Stimulated activated CD8-positive, alpha-beta memory T cell treated with anti-CD3 and anti-CD28 coated beads, Interleukin-7, amount 100 ng/mL, for 1 hour (primary cell): ENCODE data around the gene NPHS1.

Experiments used
- DNase-seq, 2 donors: peaks; one replicate each; pipeline ENCODE4 v3.0.0-alpha.2; 2020; ENCODE audit warnings: low read depth in 2 of 2

The NPHS1 gene

GRCh38 chr19:35789195-35789977, 62.9 kb downstream of the NPHS1 start:
- DNase-seq: no peak

- no peak for DNase-seq
Measured at GRCh38 chr19:35788205-35788960, 63.9 kb downstream of the NPHS1 start.

GRCh38 chr19:35787227-35787799, 65.0 kb downstream of the NPHS1 start:
- DNase-seq: no peak

- DNase-seq: no peak
Measured at GRCh38 chr19:35786299-35787160, 65.8 kb downstream of the NPHS1 start.

GRCh38 chr19:35785339-35785627, 67.0 kb downstream of the NPHS1 start:
- DNase-seq: no peak

GRCh38 chr19:35784503-35785338, 67.6 kb downstream of the NPHS1 start:
- DNase-seq: no peak

GRCh38 chr19:35783469-35784434, 68.6 kb downstream of the NPHS1 start:
- DNase-seq: no peak

GRCh38 chr19:35782589-35782988, 69.7 kb downstream of the NPHS1 start:
- DNase-seq: no peak

- no peak for DNase-seq
Measured at GRCh38 chr19:35781650-35782049, 70.7 kb downstream of the NPHS1 start.

- no peak for DNase-seq
Measured at GRCh38 chr19:35780717-35781116, 71.6 kb downstream of the NPHS1 start.

- no peak for DNase-seq
Measured at GRCh38 chr19:35780058-35780457, 72.2 kb downstream of the NPHS1 start.

- no peak for DNase-seq
Measured at GRCh38 chr19:35779033-35779432, 73.3 kb downstream of the NPHS1 start.

GRCh38 chr19:35777961-35778360, 74.3 kb downstream of the NPHS1 start:
- DNase-seq: no peak

- no peak for DNase-seq
Measured at GRCh38 chr19:35777086-35777841, 75.0 kb downstream of the NPHS1 start.

- no peak for DNase-seq
Measured at GRCh38 chr19:35776102-35776788, 76.1 kb downstream of the NPHS1 start.
